ENCODE measurements around the gene UBFD1.

GRCh38 chr16:23590181-23590580 lies 32.7 kb downstream of the UBFD1 start:
- no peak for TF ChIP-seq CTCF (conservative IDR thresholded peaks at IDR 0.05 in 1 of 2, IDR thresholded peaks at IDR 0.05 in 1 of 2; ENCODE audit: low read depth in 1 of 2, low read length in 2 of 2)
- TF ChIP-seq EZH2 (IDR thresholded peaks at IDR 0.05; ENCODE audit: low read length, missing control alignments), result no peak
